HuH-7 (cell line): Measurements from ENCODE around the gene BICC1.

Experiments
- DNase-seq: peaks from one replicate; pipeline ENCODE4 v3.0.0; 2011; ENCODE audit warnings: low spot score

BICC1 gene

GRCh38 chr10:58706836-58707235, 194.2 kb downstream of the BICC1 start:
- no peak for DNase-seq

GRCh38 chr10:58712141-58712540, 199.5 kb downstream of the BICC1 start:
- DNase-seq, result no peak

GRCh38 chr10:58712982-58713381, 200.3 kb downstream of the BICC1 start:
- DNase-seq, result no peak

GRCh38 chr10:58714409-58714808, 201.7 kb downstream of the BICC1 start:
- no peak for DNase-seq

- DNase-seq, result no peak
These were observed 202.4 kb downstream of the BICC1 start for GRCh38 chr10:58715061-58715460.

- no peak for DNase-seq
These were observed 205.9 kb downstream of the BICC1 start for GRCh38 chr10:58718596-58718995.

- no peak for DNase-seq
These were observed 209.1 kb downstream of the BICC1 start for GRCh38 chr10:58721601-58722281.

GRCh38 chr10:58723186-58723585, 210.5 kb downstream of the BICC1 start:
- no peak for DNase-seq

- DNase-seq, result no peak
These were observed 211.3 kb downstream of the BICC1 start for GRCh38 chr10:58723966-58724365.

- no peak for DNase-seq
These were observed 212.1 kb downstream of the BICC1 start for GRCh38 chr10:58724781-58725180.

GRCh38 chr10:58725901-58726300, 213.2 kb downstream of the BICC1 start:
- no peak for DNase-seq

GRCh38 chr10:58727633-58728032, 215.0 kb downstream of the BICC1 start:
- no peak for DNase-seq

- DNase-seq, result no peak
These were observed 218.6 kb downstream of the BICC1 start for GRCh38 chr10:58731276-58731675.

GRCh38 chr10:58733436-58733835, 220.8 kb downstream of the BICC1 start:
- DNase-seq, result no peak

- no peak for DNase-seq
These were observed 221.4 kb downstream of the BICC1 start for GRCh38 chr10:58734116-58734515.

GRCh38 chr10:58734664-58735063, 222.0 kb downstream of the BICC1 start:
- no peak for DNase-seq

GRCh38 chr10:58735087-58735486, 222.4 kb downstream of the BICC1 start:
- DNase-seq, result no peak

GRCh38 chr10:58740620-58741369, 228.1 kb downstream of the BICC1 start:
- DNase-seq, result no peak

- no peak for DNase-seq
These were observed 229.0 kb downstream of the BICC1 start for GRCh38 chr10:58741673-58742072.

- no peak for DNase-seq
These were observed 229.5 kb downstream of the BICC1 start for GRCh38 chr10:58742141-58742540.

GRCh38 chr10:58743466-58744115, 230.9 kb downstream of the BICC1 start:
- no peak for DNase-seq

GRCh38 chr10:58746474-58747185, 234.0 kb downstream of the BICC1 start:
- DNase-seq, result no peak

GRCh38 chr10:58747687-58748086, 235.0 kb downstream of the BICC1 start:
- no peak for DNase-seq
